Measurements from ENCODE around the gene KRT81.
"Not testable (repeated sequence)": the region's sequence is repeated elsewhere in the genome, so short reads cannot be mapped to it uniquely, and the experiment has no call there.

The KRT81 gene

GRCh38 chr12:52296572-52297215 is 5.4 kb upstream of the KRT81 start:
- no peak for DNase-seq (ENCODE audit: low read depth)

DNA sequence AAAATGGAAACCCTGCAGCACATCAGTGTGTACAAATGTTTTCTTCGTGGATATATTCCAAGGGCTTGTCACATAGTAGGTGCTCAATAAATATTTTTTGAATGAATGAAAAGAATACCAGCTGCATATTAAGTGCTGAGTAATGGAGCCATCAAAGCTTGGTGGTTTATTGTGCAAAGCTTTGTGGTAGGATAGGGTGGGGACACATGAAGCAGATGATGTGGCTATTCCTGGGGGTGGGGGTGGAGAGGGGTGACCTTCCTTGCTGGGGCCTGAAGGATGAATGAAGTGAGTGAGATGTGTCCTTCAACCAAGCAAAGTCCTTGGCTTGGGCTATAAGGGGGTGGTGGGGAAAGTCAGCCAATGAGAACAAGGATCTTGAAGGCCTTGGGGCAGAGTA is 4.3 kb upstream of the KRT81 start:
- no peak for DNase-seq (ENCODE audit: low read depth)

- no peak for DNase-seq (ENCODE audit: low read depth)
Observed at GRCh38 chr12:52294803-52295202, 3.5 kb upstream of the KRT81 start.

DNA sequence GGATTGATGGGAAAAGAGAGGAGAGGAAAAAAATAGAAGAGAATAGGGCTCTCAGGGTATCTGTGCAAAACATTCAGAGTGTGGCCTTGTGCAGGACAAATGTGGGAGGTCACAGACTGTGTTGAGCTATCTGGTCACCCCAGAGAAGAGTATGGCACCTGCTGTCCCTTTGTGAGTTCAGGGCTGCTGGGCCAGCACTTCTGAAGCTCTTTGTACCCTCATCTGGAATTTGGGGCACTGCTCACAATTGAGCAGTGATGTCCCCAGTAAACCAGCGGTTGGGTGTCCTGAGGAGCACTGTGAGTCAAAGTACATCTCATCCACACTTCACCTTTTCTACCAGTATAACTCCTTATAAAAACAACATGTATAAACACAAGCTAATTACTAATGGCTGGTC is 2.6 kb upstream of the KRT81 start:
- DNase-seq (ENCODE audit: low read depth): no peak

DNA sequence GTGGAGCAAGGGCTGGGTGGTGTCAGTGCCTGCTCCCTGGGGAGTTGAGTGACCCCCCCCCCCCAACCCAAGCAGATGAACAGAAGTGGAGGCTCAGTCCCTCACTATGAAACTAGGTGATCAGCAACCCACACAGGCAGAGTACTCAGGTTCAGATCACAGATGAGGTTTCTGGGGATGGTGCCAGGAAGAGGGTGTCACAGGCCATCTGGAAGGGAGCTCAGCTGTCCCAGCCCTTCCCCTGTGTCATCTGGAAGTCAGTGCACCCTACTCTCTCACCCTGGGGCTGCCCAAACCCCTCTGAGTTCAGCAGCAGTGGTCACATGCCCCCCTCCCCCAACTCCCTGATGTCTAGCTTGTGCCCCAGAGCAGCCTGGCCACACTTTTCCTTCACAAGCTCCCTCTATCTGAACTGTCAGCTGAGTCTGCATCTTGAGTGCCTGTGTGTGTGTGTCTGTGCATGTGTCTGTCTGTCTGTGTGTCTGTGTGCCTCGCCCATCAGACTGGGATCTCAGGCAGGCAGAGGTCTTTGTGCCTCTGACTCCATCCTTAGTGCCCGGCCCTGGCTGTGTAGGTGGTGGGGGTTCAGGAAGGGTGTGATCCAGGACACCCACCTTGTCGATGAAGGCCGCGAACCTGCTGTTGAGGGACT is 725 bp downstream of the KRT81 start:
- DNase-seq (ENCODE audit: low read depth): not testable (repeated sequence)

- not testable (repeated sequence) for DNase-seq (ENCODE audit: low read depth)
Observed at GRCh38 chr12:52287816-52288805, 3.2 kb downstream of the KRT81 start.

DNA sequence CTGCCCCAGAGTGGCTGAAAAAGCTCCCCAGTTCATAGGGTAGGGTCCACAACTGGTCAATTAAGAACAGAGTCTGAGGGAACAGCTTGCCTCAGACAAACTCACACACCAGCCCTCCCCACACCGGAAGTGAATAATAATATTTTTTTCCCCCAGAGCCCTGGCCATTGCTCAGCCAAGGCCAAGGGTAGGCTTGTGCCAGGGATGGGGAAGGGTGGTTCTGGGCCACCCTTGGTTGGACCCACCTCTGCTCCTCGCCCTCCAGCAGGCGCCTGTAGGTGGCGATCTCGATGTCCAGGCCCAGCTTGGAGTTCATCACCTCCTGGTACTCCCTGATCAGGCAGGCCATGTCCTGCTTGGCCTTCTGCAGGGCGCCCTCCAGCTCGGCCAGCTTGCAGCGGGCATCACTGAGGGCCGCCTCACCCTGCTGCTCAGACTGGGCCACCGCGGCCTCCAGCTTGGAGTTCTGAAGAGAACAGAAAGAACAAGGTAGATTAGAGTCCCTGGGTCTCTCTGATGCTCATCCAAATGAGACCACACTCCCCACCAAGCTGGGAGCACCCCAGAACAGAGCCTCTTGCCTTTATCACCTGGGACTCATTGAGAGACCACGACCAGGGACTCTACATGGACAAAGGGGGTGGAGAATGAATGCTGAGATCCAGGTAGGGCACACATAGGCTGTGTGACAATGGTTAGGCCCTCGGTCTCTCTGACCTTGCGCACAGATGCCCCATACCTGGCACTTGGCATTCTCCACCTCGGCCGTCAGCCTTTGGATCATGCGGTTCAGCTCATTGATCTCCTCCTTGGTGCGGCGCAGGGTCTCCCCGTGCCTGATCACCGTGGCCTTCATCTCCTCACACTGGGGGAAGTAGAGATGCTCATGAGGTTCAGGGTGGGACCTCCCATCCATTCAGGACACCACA is 4.2 kb downstream of the KRT81 start:
- DNase-seq (ENCODE audit: low read depth): not testable (repeated sequence)

DNA sequence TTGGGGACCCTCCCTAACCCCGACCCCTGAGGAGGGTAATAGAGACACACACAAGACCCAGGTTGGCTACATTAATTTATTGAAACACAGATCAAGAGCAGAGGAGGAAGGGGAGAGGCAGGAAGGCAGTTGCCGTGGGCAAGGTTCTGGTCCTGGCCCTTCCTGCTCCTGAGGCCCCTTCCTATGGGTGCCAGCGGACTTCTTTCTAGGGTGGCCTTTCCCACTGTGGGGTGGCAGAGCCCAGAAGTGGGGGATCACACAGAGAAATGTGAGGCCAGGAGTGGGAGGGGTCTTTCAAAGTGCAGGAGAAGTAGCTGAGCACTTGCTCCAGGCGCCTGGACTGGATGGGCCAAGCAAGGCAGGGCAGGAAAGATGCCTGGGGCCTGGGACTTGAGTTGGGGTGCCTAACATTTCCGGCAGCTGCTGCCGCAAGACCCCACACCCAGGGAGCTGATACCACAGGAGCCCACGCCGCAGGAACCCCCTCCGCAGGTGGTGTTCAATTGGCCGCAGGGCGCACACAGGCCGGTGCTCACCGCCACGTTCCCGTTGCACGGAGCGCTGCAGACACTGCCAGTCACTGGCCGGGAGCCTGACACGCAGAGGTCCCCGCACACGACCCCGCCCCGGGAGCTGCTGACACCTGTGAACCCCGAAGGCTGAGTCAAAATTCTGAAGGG is 5.3 kb downstream of the KRT81 start:
- DNase-seq (ENCODE audit: low read depth): no peak

DNA sequence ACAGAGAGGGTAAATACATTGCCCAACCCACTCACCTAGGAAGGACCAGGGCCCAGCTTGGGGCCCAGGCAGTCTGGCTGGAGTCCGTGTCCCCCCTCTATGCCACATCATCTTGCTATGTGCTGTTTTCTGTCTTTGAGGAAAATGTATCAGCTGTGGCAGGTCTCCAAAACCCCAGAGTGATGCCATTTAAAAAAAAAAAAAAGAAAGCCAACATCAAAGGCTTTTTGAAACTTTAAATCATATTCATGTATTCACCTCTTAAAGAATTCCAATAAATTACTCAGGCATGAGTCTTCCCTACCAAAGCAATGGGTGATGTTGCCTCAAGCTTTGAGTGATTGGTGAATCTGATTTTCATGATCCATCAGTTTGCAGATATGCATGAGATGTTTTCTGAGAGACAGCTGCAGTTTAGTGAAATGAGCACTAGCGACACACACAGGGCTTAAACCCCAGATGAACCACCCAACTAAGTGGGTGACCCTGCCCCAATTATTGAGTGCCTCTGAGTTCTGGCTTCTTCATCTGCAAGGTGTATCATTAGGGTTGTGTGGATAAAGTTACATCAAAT is 6.1 kb downstream of the KRT81 start:
- no peak for DNase-seq (ENCODE audit: low read depth)

GRCh38 chr12:52284562-52285171 is 6.7 kb downstream of the KRT81 start:
- DNase-seq (ENCODE audit: low read depth): no peak

DNA sequence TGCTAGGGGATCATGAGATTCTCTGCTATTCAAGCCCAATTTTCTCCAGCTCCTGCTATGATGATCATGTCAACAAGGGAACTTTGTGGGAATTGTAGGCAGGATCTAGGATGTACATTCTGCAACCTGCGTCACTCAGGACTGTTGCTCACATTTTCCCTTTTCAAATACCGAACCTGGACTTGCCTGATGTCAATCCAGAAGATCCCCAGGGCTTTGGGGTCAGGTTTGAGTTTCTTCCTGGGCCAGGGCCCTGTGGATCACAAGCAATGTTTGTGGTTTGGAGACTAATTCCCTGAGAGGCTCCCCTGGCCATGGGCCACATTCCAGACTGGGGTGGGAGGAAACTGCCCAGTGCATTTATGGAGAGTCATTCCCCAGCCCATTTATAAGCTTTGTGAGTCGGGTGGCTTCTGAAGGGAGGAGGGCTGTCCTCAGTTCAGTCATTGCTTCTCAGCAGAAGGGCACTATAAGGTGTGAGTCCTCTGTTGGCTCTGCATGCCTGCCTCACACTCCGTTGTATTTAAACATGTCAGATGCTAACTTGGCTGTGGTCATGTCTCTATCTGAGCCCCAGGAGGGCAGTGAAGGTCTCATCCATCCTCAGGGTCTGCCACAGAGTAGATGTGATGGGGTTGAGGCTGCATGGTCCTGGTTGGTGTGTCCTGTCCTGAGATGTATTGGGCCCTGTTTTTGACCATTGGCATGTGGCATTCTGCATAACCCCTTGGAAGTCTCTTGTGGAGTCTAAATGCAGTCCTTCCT is 10.4 kb downstream of the KRT81 start:
- DNase-seq (ENCODE audit: low read depth): no peak

DNA sequence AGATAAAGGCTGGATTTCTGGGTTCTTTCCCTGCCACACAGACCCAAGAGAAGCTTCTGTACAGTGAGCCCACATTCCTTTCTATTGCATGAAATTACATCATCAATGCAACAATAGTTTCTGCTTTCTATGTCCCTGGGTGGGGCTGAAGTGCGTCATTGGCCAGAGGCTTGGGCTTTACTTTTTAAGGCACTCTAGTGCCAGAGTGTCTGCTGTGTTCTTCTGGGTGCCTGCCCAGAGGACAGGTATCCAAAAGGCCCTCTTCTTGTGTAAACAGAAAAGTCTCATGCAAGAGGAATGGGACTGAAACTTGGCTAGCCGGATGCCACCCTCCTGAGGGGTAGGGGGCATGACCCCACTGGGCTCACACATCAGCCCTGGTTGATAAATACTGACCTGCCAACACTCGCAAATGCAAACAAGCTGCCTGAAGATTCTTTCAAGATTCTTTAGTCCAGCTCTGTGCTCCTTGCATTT is 11.0 kb downstream of the KRT81 start:
- no peak for DNase-seq (ENCODE audit: low read depth)

DNA sequence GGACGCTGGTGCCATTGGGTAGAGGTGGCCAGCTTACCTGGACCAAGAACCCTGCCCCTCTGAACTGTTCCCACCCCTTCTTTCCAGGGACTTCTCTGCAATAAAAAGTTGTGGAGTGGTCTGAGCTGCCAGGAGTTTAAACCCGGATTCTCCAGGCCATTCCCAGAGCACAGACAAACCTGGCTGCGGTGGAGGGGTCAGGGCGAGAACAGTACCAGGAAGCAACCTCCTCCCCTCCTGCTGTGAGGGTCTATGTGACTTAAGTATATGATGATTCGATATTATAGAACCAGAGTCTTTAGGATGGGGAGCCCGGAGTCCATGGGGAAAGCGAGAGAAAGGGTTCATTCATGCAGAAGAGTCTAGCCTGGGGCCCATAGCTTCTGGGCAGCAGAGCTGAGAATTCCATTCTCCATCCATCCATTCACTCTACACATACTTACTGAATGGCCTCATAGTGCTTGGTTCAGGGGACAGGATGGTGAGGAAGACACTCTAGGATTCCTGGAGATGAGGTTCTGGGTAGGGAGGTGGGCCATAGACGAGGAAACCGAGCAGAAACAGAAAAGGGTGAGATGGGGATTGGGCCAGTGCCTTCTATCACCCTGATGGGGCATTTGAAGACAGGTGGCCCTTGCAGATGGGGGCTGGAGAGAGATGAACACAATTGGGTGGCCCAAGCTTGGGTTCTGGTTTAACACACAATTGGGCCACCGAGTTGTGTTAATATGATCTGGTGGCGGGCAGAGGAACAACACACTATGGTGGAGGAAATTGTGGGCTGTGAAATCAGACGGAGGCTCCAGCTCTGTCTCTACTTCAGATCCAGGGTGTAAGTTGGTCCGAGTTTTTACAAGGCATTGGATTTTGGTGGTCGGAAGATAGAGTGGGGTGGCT is 11.7 kb downstream of the KRT81 start:
- DNase-seq (ENCODE audit: low read depth): no peak

- DNase-seq (ENCODE audit: low read depth): peak; percentile 57
Observed at GRCh38 chr12:52278575-52279421, 12.5 kb downstream of the KRT81 start.

DNA sequence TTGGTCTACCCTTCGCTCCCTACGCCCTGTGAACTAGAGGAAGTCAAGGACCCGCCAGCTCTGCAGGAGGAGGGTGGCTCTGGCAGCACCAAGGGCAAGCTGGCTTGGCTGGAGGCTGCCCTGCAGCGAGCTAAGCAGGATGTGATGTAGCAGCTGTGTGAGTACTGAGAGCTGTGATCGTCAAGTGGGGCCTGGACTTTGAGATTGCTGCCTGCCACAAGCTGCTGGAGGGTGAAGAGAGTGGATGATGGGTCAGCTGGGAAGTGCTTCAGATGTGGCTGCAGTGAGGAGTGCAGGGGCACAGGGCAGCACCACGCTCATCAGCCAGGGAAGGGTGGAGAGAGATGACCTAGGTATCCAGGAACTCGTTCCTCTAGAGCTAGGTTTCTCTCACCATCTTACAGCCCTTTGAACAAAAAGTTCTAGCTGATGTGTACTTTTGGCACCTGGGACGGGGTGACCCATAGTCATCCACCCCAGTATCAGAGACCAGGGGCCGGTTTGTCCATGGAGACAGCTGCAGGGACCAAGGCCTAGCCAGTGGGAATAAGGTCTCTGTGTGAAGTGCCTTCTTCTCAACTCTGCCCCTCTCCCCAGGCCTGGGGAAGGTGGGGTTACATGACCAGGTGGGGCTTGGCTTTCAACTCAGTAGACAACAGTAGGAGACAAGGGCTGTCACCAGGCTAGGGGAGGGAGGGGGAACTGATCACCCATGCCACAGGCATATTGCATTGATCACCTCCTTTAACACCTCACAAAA is 13.7 kb downstream of the KRT81 start:
- no peak for DNase-seq (ENCODE audit: low read depth)

GRCh38 chr12:52275686-52276085 is 15.6 kb downstream of the KRT81 start:
- no peak for DNase-seq (ENCODE audit: low read depth)

Data from stimulated activated CD8-positive, alpha-beta memory T cell treated with anti-CD3 and anti-CD28 coated beads, Interleukin-7, amount 100 ng/mL, for 24 hours (primary cell).